Ascending aorta (tissue), 2 donors: Measurements from ENCODE around the gene SEMA4B. TPM values are rescaled to one million over a fixed set of nuclear protein-coding genes. Genes with fewer than 3 reads are reported as not detected.

Experiments
- DNase-seq, 2 donors: peaks; one replicate each; pipeline ENCODE4 v3.0.0-alpha.2; 2019; ENCODE audit warnings: low spot score in 2 of 2
- H3K27ac ChIP-seq, 2 donors: fragments of 200-600 bp; sonication (generic); one replicate each; pipeline ENCODE4 v1.5.1; 2016 to 2017; ENCODE audit warnings: mild to moderate bottlenecking in 1 of 2
- H3K27me3 ChIP-seq: fragments of 200-600 bp; sonication (generic); one replicate; pipeline ENCODE4 v1.5.1; 2017
- H3K36me3 ChIP-seq, 2 donors: fragments of 200-600 bp; sonication (generic); one replicate each; pipeline ENCODE4 v1.5.1; 2016
- H3K4me1 ChIP-seq, 2 donors: fragments of 200-600 bp; sonication (generic); one replicate each; pipeline ENCODE4 v1.5.1; 2016 to 2017; ENCODE audit warnings: mild to moderate bottlenecking in 1 of 2
- H3K4me3 ChIP-seq, 2 donors: fragments of 200-600 bp; sonication (generic); one replicate each; pipeline ENCODE4 v1.5.1; 2016 to 2017; ENCODE audit warnings: mild to moderate bottlenecking in 1 of 2
- H3K9me3 ChIP-seq, 2 donors: fragments of 200-600 bp; sonication (generic); one replicate each; pipeline ENCODE4 v1.5.1; 2016
- intact Hi-C: fragments of 100-400 bp; cut with DNase I; formaldehyde crosslinking; loops from one replicate; pipeline ENCODE4 v1.15.1; 2023
- total RNA-seq: library from RNA; depleted of rRNA; stranded (reverse); fragments of >200 nt; gene quantifications from one replicate; pipeline ENCODE4 v1.1.0, GENCODE V29; 2016
- TF ChIP-seq, protein P1 (sequence below), 3 experiments: fragments of 200-600 bp in 2 of 3; fragments of 450-650 bp in 1 of 3; sonication (generic) in 2 of 3; IDR thresholded peaks; one replicate each; pipeline ENCODE4 v1.5.1; 2016 to 2019; ENCODE audit warnings: antibody characterized with exemption in 3 of 3, mild to moderate bottlenecking in 1 of 3, moderate library complexity in 1 of 3

The SEMA4B gene
- total RNA-seq, 1 donor from 2014 or later, result 51.2 TPM

DNA sequence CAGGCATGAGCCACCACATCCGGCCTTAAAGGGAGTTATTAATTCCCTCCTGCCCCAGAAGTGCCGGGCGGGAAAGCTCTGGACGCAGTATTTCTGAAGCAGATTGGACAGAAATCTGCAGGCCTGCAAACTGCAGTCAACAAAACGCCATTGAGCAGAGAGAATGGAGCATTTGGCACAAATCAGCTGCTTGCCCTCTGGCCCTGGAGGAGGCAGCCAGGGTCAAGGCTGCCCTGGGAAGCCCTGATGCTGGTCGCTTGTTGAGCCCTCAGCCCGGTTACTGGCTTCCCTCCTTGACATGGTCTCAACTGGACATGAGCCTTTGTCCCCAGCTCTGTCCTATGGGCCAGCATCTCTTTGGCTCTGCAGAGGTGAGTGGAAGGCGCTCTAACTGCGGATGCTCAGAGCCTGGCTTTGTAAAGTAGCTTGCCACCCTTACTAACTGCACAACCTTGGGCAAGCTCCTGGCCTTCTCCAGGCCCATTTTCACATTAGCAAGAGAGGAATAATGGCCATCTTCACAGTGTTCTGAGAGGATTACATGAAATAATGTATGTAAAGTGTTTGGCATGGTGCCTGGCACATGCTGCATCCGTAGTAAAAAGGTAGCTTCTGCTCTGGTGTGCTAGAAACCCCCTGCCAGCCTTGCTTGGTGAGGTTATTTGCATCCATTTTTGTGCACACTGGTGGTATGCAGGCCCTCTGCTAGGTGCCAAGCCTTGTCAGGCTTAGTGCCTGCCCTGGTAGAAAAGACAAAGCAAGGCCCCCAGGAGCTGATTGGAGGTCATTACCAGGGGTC is 4.1 kb downstream of the SEMA4B start:
- H3K27ac ChIP-seq, result no peak overlapping the region
- H3K27me3 ChIP-seq, result no peaks in the 10 kb centered on the region
- DNase-seq, result no peak
- peaks cover 8 to 12% of the 10 kb centered on the region in 2 donors for H3K4me1 ChIP-seq
- H3K36me3 ChIP-seq, result no peaks in the 10 kb centered on the region
- no peaks in the 10 kb centered on the region for H3K9me3 ChIP-seq
- intact Hi-C loops, result no loop called here
- TF ChIP-seq, protein P1, sequence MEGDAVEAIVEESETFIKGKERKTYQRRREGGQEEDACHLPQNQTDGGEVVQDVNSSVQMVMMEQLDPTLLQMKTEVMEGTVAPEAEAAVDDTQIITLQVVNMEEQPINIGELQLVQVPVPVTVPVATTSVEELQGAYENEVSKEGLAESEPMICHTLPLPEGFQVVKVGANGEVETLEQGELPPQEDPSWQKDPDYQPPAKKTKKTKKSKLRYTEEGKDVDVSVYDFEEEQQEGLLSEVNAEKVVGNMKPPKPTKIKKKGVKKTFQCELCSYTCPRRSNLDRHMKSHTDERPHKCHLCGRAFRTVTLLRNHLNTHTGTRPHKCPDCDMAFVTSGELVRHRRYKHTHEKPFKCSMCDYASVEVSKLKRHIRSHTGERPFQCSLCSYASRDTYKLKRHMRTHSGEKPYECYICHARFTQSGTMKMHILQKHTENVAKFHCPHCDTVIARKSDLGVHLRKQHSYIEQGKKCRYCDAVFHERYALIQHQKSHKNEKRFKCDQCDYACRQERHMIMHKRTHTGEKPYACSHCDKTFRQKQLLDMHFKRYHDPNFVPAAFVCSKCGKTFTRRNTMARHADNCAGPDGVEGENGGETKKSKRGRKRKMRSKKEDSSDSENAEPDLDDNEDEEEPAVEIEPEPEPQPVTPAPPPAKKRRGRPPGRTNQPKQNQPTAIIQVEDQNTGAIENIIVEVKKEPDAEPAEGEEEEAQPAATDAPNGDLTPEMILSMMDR (IDR thresholded peaks at IDR 0.05), result no peak
- no peak overlapping the region for H3K4me3 ChIP-seq

DNA sequence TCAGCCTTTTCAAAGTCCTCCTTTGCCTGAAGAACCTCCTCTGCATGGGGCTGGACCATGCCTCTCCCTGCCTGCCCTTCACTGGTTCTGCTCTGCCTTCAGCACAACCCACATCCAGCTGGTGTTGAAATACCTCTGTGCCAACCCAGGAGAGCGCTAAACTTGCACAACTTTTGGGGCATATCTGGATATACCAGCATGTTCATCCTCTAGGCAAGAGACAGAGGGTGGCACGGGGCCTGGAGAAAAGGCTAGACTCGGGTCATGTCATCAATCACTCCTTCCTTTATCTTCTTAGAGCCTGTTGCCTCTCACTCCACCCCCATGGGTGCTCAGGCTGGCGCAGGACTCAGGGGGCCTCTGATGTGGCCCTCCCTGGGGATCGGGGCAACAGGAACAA is 4.8 kb downstream of the SEMA4B start:
- Histone ChIP-seq H3K9me3 (no peaks in the 10 kb centered on the region), H3K27me3 (no peaks in the 10 kb centered on the region), H3K4me1 (peaks cover 8 to 10% of the 10 kb centered on the region in 2 donors), H3K4me3 (no peak overlapping the region), H3K36me3 (no peaks in the 10 kb centered on the region), H3K27ac (no peak overlapping the region)
- DNase-seq, result no peak
- intact Hi-C loops, result no loop called here
- TF ChIP-seq, protein P1 (IDR thresholded peaks at IDR 0.05), result no peak

DNA sequence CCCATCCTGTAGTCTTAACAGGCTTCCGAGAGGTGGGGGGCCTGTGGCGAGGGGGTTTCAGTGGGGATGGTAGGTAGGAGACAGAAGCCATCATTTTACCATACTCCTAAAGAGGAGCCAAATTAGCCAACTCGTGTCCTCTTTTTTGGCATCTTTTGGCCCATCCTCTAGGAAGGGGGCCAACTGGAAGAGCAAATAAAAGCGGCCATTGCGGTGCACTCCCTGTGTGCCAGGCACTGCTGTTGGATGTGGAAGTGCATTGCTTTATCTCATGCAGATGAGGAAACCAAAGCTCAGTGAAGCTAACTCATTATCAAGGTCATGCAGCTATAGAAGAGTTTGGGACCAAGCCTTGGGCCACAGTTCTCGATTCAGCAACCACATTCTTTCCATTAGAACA is 6.1 kb downstream of the SEMA4B start:
- TF ChIP-seq, protein P1 (IDR thresholded peaks at IDR 0.05), result no peak
- no peak overlapping the region for H3K27ac ChIP-seq
- DNase-seq, result no peak
- intact Hi-C loops, result no loop called here
- H3K4me1 ChIP-seq, result peaks cover under 1 to 2% of the 10 kb centered on the region in 2 donors
- H3K4me3 ChIP-seq, result no peak overlapping the region
- no peaks in the 10 kb centered on the region for H3K36me3 ChIP-seq
- no peaks in the 10 kb centered on the region for H3K9me3 ChIP-seq
- no peaks in the 10 kb centered on the region for H3K27me3 ChIP-seq

DNA sequence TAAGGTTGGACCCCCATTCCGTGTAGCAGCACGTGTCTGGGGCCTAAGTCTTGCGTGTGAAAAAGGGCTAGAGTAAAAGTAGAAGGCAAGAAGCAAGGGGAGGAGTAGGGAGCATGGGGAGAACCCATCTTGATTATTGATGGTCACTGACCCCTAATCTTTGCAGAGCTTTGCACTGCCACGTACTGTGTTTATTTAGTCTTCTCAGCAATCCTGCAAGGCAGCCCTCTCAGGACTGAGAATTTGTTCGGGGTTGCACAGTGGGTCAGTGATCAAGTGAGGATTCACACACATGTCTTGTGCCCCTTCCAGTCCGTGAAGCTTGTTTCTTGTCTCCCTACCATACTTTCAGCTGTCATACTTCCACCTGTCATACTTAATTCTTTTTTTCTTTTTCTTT is 7.2 kb downstream of the SEMA4B start:
- no peak overlapping the region for H3K27ac ChIP-seq

DNA sequence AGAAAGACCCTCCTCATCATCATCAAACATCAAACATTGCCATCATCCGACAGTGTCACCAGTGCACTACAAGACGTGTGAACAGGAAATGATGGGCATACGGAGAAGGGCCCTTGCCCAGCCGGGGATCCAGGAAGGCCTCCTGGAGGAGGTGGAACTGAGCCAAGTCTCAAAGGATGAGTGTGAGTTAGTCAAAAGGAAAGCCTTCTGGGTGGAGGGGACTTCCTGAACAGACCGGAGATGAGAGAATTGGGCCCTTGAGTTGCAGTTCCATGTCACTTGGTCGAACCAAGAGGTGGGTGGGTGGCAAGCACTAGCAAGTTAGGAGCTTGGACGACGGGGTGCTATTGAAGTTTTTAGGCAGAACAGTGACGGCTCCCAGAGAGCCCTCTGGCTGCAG is 8.5 kb downstream of the SEMA4B start:
- DNase-seq, result no peak
- intact Hi-C loops, result no loop called here
- Histone ChIP-seq H3K36me3 (no peaks in the 10 kb centered on the region), H3K27ac (no peak overlapping the region), H3K9me3 (no peaks in the 10 kb centered on the region), H3K4me1 (no peaks in the 10 kb centered on the region), H3K27me3 (no peaks in the 10 kb centered on the region), H3K4me3 (no peak overlapping the region)
- TF ChIP-seq, protein P1 (IDR thresholded peaks at IDR 0.05), result no peak

More for the DNA sequence above, 7.2 kb downstream of the SEMA4B start:
- TF ChIP-seq, protein P1 (IDR thresholded peaks at IDR 0.05), result no peak
- H3K9me3 ChIP-seq, result no peaks in the 10 kb centered on the region
- intact Hi-C loops, result no loop called here
- H3K4me3 ChIP-seq, result no peak overlapping the region
- no peaks in the 10 kb centered on the region for H3K4me1 ChIP-seq
- no peaks in the 10 kb centered on the region for H3K36me3 ChIP-seq
- no peak for DNase-seq
- H3K27me3 ChIP-seq, result no peaks in the 10 kb centered on the region
